SK-N-SH (cell line): ENCODE measurements around the gene NOSTRIN. TPM values are rescaled to one million over a fixed set of nuclear protein-coding genes. Genes with fewer than 3 reads are reported as not detected.

Experiments
- CTCF ChIA-PET: fragments of 300-600, 350-600 bp; formaldehyde crosslinking; extraction: SDS; loops from one replicate; lab custom pipeline; 2021; lab: Yijun Ruan, JAX
- POLR2A ChIA-PET: fragments of 350-600 bp; sonication (Branson Sonifier 250); formaldehyde crosslinking; extraction: SDS; loops from one replicate; lab custom pipeline; 2020; ENCODE audit warnings: antibody characterized with exemption, inconsistent platforms; lab: Yijun Ruan, JAX
- DNase-seq: peaks from one replicate; pipeline ENCODE4 v3.0.0; 2012
- H2AFZ ChIP-seq: fragments of 200-600 bp; sonication (generic); 2 replicates; pipeline ENCODE4 v1.8.1; 2016; ENCODE audit warnings: antibody characterized with exemption, mild to moderate bottlenecking, low read depth
- H3F3A ChIP-seq: fragments of 200-600 bp; sonication (generic); replicated peaks from 2 replicates; pipeline ENCODE3; 2016; ENCODE audit warnings: antibody characterized with exemption, mild to moderate bottlenecking; ENCODE audit not compliant: insufficient read depth
- H3K27ac ChIP-seq, 2 experiments: fragments of 200-500 bp in 1 of 2; fragments of 200-600 bp in 1 of 2; sonication (Bioruptor generic) in 1 of 2; sonication (generic), shearing (Covaris generic) in 1 of 2; 2 replicates each; pipeline versions ENCODE4 v1.5.1 to v1.6.1; 2014 to 2016; ENCODE audit warnings: low read depth in 2 of 2, inconsistent platforms in 1 of 2, low read length in 1 of 2, mild to moderate bottlenecking in 1 of 2, mixed read lengths in 1 of 2
- H3K27me3 ChIP-seq: fragments of 200-600 bp; sonication (generic), shearing (Covaris generic); 2 replicates; pipeline ENCODE4 v1.6.1; 2016; ENCODE audit warnings: mixed run types; ENCODE audit not compliant: insufficient read depth
- H3K36me3 ChIP-seq, 2 experiments: fragments of 200-500 bp in 1 of 2; fragments of 200-600 bp in 1 of 2; sonication (Bioruptor generic) in 1 of 2; sonication (generic) in 1 of 2; replicated peaks in 1 of 2; 2 replicates each; pipeline versions ENCODE3 to v1.5.1; 2014 to 2016; ENCODE audit warnings: low read length in 1 of 2, mild to moderate bottlenecking in 1 of 2; ENCODE audit not compliant: insufficient read depth in 2 of 2, control insufficient read depth in 1 of 2
- H3K4me1 ChIP-seq, 2 experiments: fragments of 200-500 bp in 1 of 2; fragments of 200-600 bp in 1 of 2; sonication (Bioruptor generic) in 1 of 2; sonication (generic), shearing (Covaris generic) in 1 of 2; 2 replicates each; pipeline versions ENCODE4 v1.5.1 to v1.6.1; 2014 to 2016; ENCODE audit warnings: low read depth in 1 of 2, low read length in 1 of 2, mixed run types in 1 of 2; ENCODE audit not compliant: insufficient read depth in 2 of 2, control insufficient read depth in 1 of 2
- H3K4me2 ChIP-seq: fragments of 200-600 bp; sonication (generic), shearing (Covaris generic); 2 replicates; pipeline ENCODE4 v1.6.1; 2017; ENCODE audit warnings: mixed run types
- H3K4me3 ChIP-seq, 2 experiments: fragments of 200-500 bp in 1 of 2; fragments of 200-600 bp in 1 of 2; sonication (Bioruptor generic) in 1 of 2; sonication (generic), shearing (Covaris generic) in 1 of 2; 2 replicates each; pipeline versions ENCODE4 v1.5.1 to v1.8.1; 2014 to 2016; ENCODE audit warnings: low read depth in 2 of 2, inconsistent platforms in 1 of 2, low read length in 1 of 2, mild to moderate bottlenecking in 1 of 2, mixed read lengths in 1 of 2, moderate library complexity in 1 of 2
- H3K79me2 ChIP-seq: fragments of 200-600 bp; sonication (generic); 2 replicates; pipeline ENCODE4 v1.8.1; 2017; ENCODE audit warnings: mild to moderate bottlenecking; ENCODE audit not compliant: insufficient read depth
- H3K9ac ChIP-seq: fragments of 200-600 bp; sonication (generic); 2 replicates; pipeline ENCODE4 v1.6.1; 2017; ENCODE audit warnings: mixed run types
- H3K9me2 ChIP-seq: fragments of 200-600 bp; sonication (generic); 2 replicates; pipeline ENCODE4 v1.6.1; 2017; ENCODE audit warnings: mixed run types
- H3K9me3 ChIP-seq: fragments of 200-600 bp; sonication (generic); 2 replicates; pipeline ENCODE4 v1.6.1; 2017; ENCODE audit warnings: mixed run types, mild to moderate bottlenecking, moderate library complexity
- H4K20me1 ChIP-seq: fragments of 200-600 bp; sonication (generic); 2 replicates; pipeline ENCODE4 v1.6.1; 2017; ENCODE audit warnings: mild to moderate bottlenecking, mixed run types; ENCODE audit not compliant: insufficient read depth
- CHD2 ChIP-seq: fragments of 150-350 bp; IDR thresholded peaks from 2 replicates; pipeline ENCODE4 v1.6.1; 2018; ENCODE audit warnings: low read length; ENCODE audit not compliant: partially characterized antibody
- ELF1 ChIP-seq: IDR thresholded peaks from 2 replicates; pipeline ENCODE4 v1.4.0; 2012
- EZH2phosphoT487 ChIP-seq: fragments of 200-600 bp; sonication (generic); IDR thresholded peaks from 2 replicates; pipeline ENCODE4 v1.6.1; 2017; ENCODE audit warnings: low read depth, mixed run types, mild to moderate bottlenecking, antibody characterized with exemption, moderate library complexity, borderline replicate concordance
- FOXJ3 ChIP-seq: sonication (generic); formaldehyde crosslinking; IDR thresholded peaks from 2 replicates; pipeline ENCODE4 v1.5.1; 2020; ENCODE audit warnings: mild to moderate bottlenecking, missing genetic modification reagents
- FOXM1 ChIP-seq: IDR thresholded peaks from 2 replicates; pipeline ENCODE4 v1.4.0; 2012; ENCODE audit warnings: low read depth, mild to moderate bottlenecking
- GABPA ChIP-seq: IDR thresholded peaks from 2 replicates; pipeline ENCODE4 v1.4.0; 2012; ENCODE audit warnings: low read depth, mild to moderate bottlenecking
- GATA2 ChIP-seq: sonication (generic); formaldehyde crosslinking; IDR thresholded peaks from 2 replicates; pipeline ENCODE4 v1.5.0; 2020; ENCODE audit warnings: mild to moderate bottlenecking, missing genetic modification reagents
- NFIC ChIP-seq: IDR thresholded peaks from 2 replicates; pipeline ENCODE4 v1.4.0; 2012; ENCODE audit warnings: borderline replicate concordance
- RFX5 ChIP-seq: IDR thresholded peaks from 2 replicates; pipeline ENCODE4 v1.6.1; 2012; ENCODE audit warnings: mild to moderate bottlenecking, improper control_type of control experiment, low read length
- RXRA ChIP-seq: IDR thresholded peaks from 2 replicates; pipeline ENCODE4 v1.4.0; 2012; ENCODE audit warnings: low read depth, mild to moderate bottlenecking, borderline replicate concordance
- TAF1 ChIP-seq: IDR thresholded peaks from 2 replicates; pipeline ENCODE4 v1.6.1; 2012; ENCODE audit warnings: low read depth, mild to moderate bottlenecking, low read length, moderate library complexity, borderline replicate concordance
- TCF12 ChIP-seq: IDR thresholded peaks from 2 replicates; pipeline ENCODE4 v1.4.0; 2012
- WGBS: methylation state at CpG from one replicate; pipeline ENCODE4 v1.1.6; 2017; ENCODE audit warnings: low lambda C conversion rate; 5-methylcytosine and 5-hydroxymethylcytosine counted together
- polyA plus RNA-seq, 3 experiments: library from polyadenylated mRNA; depleted of rRNA; stranded (reverse); fragments of >200 nt; gene quantifications; 2 replicates each; pipeline ENCODE4 v1.2.3, GENCODE V29; 2012
- TF ChIP-seq, protein P1 (sequence below): IDR thresholded peaks from 2 replicates; pipeline ENCODE4; 2012
- TF ChIP-seq, protein P2 (sequence below): IDR thresholded peaks from 2 replicates; pipeline ENCODE4 v1.4.0; 2012; ENCODE audit warnings: low read depth, borderline replicate concordance
- TF ChIP-seq, protein P3 (sequence below): fragments of 150-350 bp; IDR thresholded peaks from 2 replicates; pipeline ENCODE4 v1.6.1; 2017; ENCODE audit warnings: antibody characterized with exemption, low read length, low read depth, borderline replicate concordance
- TF ChIP-seq, protein P4 (sequence below): IDR thresholded peaks from 2 replicates; pipeline ENCODE4 v1.6.1; 2012; ENCODE audit warnings: mild to moderate bottlenecking, low read depth, low read length, moderate library complexity
- TF ChIP-seq, protein P5 (sequence below): IDR thresholded peaks from 2 replicates; pipeline ENCODE4 v1.4.0; 2012; ENCODE audit warnings: low read depth

NOSTRIN gene
- polyA plus RNA-seq, 1 of the 3 experiments (the other 2 are of a cell fraction) = not detected

DNA sequence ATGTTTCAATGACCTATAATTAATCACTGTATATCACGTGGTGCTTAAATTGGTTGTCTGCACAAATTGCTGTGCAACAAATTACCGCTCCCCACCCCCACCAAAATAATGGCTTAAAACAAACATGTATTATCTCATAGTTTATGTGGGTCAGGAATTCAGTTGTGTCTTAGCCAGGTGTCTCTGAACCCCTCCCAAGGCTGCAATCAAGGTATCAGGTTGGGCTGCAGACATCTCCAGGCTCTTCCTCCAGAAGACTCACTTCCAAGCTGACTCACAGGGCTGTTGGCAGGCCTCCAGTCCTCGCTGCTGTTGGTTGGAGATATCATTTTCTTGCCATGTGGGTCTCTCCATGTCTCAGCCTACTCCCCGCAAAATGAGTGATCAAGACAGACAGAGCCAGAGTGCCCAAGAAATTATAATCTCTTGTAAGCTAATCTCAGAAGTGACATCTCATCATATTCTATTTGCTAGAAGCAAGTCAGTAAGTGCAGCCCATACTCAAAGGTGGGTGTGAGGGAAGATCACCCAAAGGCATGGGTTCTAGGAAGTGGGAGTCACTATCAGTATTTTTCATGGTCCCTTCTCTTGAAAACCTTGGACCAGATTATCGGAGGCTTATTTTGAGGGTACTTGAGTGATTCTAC is 49.4 kb downstream of the NOSTRIN start (continued):
- TF ChIP-seq, protein P1, sequence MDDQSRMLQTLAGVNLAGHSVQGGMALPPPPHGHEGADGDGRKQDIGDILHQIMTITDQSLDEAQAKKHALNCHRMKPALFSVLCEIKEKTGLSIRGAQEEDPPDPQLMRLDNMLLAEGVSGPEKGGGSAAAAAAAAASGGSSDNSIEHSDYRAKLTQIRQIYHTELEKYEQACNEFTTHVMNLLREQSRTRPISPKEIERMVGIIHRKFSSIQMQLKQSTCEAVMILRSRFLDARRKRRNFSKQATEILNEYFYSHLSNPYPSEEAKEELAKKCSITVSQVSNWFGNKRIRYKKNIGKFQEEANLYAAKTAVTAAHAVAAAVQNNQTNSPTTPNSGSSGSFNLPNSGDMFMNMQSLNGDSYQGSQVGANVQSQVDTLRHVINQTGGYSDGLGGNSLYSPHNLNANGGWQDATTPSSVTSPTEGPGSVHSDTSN = peak; percentile 38
- TF ChIP-seq, all 33 proteins: peak for 6

DNA sequence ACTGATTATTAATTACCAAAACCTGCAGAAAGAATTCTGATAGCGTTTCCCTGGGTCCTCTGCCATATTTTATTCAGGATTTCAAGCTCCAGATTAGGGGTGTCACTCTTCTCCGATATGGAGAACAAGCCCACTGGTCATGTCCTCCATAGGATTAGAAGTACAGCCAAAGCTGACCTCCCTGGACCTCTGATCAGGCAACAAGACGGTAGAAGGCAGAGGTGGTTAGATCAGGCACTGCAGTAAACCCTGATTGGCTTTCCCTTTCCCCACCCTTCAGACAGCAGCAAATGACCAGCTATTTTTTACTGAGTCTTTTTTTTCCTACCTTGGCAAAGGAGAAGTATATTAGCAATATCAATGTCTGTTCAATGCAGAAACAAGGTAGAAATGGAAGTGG is 50.0 kb downstream of the NOSTRIN start:
- TF ChIP-seq RXRA = no peak
- no peak for TF ChIP-seq FOXJ3 (CRISPR knock-in tag)
- TF ChIP-seq RFX5 = no peak
- TF ChIP-seq, protein P2, sequence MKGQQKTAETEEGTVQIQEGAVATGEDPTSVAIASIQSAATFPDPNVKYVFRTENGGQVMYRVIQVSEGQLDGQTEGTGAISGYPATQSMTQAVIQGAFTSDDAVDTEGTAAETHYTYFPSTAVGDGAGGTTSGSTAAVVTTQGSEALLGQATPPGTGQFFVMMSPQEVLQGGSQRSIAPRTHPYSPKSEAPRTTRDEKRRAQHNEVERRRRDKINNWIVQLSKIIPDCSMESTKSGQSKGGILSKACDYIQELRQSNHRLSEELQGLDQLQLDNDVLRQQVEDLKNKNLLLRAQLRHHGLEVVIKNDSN = no peak
- TF ChIP-seq GATA2 (CRISPR knock-in tag) = no peak
- TF ChIP-seq FOXM1 = no peak
- TF ChIP-seq, protein P3, sequence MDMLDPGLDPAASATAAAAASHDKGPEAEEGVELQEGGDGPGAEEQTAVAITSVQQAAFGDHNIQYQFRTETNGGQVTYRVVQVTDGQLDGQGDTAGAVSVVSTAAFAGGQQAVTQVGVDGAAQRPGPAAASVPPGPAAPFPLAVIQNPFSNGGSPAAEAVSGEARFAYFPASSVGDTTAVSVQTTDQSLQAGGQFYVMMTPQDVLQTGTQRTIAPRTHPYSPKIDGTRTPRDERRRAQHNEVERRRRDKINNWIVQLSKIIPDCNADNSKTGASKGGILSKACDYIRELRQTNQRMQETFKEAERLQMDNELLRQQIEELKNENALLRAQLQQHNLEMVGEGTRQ = no peak
- TF ChIP-seq, protein P4, sequence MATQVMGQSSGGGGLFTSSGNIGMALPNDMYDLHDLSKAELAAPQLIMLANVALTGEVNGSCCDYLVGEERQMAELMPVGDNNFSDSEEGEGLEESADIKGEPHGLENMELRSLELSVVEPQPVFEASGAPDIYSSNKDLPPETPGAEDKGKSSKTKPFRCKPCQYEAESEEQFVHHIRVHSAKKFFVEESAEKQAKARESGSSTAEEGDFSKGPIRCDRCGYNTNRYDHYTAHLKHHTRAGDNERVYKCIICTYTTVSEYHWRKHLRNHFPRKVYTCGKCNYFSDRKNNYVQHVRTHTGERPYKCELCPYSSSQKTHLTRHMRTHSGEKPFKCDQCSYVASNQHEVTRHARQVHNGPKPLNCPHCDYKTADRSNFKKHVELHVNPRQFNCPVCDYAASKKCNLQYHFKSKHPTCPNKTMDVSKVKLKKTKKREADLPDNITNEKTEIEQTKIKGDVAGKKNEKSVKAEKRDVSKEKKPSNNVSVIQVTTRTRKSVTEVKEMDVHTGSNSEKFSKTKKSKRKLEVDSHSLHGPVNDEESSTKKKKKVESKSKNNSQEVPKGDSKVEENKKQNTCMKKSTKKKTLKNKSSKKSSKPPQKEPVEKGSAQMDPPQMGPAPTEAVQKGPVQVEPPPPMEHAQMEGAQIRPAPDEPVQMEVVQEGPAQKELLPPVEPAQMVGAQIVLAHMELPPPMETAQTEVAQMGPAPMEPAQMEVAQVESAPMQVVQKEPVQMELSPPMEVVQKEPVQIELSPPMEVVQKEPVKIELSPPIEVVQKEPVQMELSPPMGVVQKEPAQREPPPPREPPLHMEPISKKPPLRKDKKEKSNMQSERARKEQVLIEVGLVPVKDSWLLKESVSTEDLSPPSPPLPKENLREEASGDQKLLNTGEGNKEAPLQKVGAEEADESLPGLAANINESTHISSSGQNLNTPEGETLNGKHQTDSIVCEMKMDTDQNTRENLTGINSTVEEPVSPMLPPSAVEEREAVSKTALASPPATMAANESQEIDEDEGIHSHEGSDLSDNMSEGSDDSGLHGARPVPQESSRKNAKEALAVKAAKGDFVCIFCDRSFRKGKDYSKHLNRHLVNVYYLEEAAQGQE = no peak
- TF ChIP-seq CHD2 = no peak
- TF ChIP-seq EZH2phosphoT487 = no peak
- TF ChIP-seq ELF1 = no peak
- no peak for TF ChIP-seq NFIC
- TF ChIP-seq GABPA = no peak
- TF ChIP-seq TAF1 = no peak
- TF ChIP-seq, protein P5, sequence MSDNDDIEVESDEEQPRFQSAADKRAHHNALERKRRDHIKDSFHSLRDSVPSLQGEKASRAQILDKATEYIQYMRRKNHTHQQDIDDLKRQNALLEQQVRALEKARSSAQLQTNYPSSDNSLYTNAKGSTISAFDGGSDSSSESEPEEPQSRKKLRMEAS = no peak
- no peak for TF ChIP-seq TCF12
- Histone ChIP-seq H3F3A (peaks cover 14% of the 10 kb centered on the region), H3K9ac (no peak overlapping the region), H3K27me3 (no peaks in the 10 kb centered on the region), H3K9me2 (no peaks in the 10 kb centered on the region), H3K4me1 (peaks cover 0 to 3% of the 10 kb centered on the region in 2 experiments; a peak in 1 of 4 replicates), H3K4me2 (no peak overlapping the region), H4K20me1 (no peaks in the 10 kb centered on the region), H3K9me3 (no peaks in the 10 kb centered on the region), H2AFZ (no peak overlapping the region), H3K79me2 (no peaks in the 10 kb centered on the region), H3K4me3 (no peak overlapping the region), H3K27ac (no peak overlapping the region), H3K36me3 (no peaks in the 10 kb centered on the region)
- POLR2A ChIA-PET = no interaction called here
- no peak for DNase-seq
- 31% methylated on average over 3 of the region's 3 CpGs for WGBS
- CTCF ChIA-PET = no interaction called here
